ENCODE results near the gene ALPL. TPM values are rescaled to one million over a fixed set of nuclear protein-coding genes. Genes with fewer than 3 reads are reported as not detected.
A peak's percentile ranks its signal among the peaks of the same experiment; 100 is the strongest.

ALPL gene
- total RNA-seq, 1 experiment from 2014 or later, result 84.8 TPM

DNA sequence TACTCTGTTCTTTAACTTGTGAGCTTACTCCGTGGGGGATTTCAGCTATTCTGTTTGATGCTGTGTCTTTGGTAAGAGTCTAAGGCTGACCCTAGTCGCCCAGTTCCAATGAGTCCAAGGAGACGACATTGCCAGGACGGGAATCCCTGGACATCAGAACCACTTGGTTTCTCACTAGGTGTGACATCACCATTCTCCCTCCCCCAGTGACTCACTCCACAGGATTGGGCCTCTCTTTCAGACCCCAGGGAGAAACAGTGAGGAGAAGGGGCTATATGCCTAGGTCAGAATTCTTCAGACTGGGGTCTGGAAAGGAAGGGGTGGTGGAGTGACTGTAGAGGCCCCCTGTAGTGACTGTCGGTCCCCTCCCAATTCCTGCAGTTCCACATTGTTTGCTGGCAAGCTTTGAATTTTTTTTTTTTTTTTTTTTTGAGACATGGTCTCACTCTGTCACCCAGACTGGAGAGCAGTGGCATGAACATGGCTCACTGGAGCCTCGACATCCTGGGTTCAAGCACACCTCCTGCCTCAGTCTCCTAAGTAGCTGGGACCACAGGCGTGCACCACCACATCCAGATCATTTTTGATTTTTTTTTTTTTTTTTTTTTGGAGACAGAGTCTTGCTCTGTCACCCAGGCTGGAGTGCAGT is 21.3 kb downstream of the ALPL start:
- Histone ChIP-seq H4K91ac (ENCODE audit: insufficient read length, low read depth, low read length) (no peak overlapping the region), H3K4ac (ENCODE audit: low read depth, low read length) (no peak overlapping the region), H3K14ac (ENCODE audit: insufficient read depth, low read length) (no peak overlapping the region), H3K23me2 (ENCODE audit: insufficient read length, low read depth, low read length, poor library complexity, severe bottlenecking) (no peaks in the 10 kb centered on the region), H4K20me1 (ENCODE audit: control insufficient read depth, insufficient read depth, insufficient read length) (no peaks in the 10 kb centered on the region), H2BK12ac (ENCODE audit: insufficient read length, low read depth, low read length) (no peak overlapping the region), H3K27me3 (ENCODE audit: insufficient read depth, low read length) (no peaks in the 10 kb centered on the region), H2BK5ac (ENCODE audit: insufficient read length, low read length) (no peak overlapping the region), H4K5ac (ENCODE audit: insufficient read length, low read depth, low read length) (no peak overlapping the region), H3K4me1 (ENCODE audit: insufficient read depth, low read length) (no peaks in the 10 kb centered on the region; the same call in 1 of the 2 replicates), H3K9ac (ENCODE audit: extremely low read depth, insufficient read length, low read length) (no peak overlapping the region), H2AFZ (ENCODE audit: low read length) (no peak overlapping the region), H3K9me3 (ENCODE audit: control insufficient read depth, low read depth, low read length) (no peaks in the 10 kb centered on the region), H2AK5ac (ENCODE audit: insufficient read length, low read length) (no peak overlapping the region), H3K18ac (ENCODE audit: insufficient read length, low read depth, low read length) (no peak overlapping the region), H3T11ph (ENCODE audit: low read length) (no peak overlapping the region), H2BK20ac (ENCODE audit: low read depth, low read length, poor library complexity, severe bottlenecking) (no peak overlapping the region), H2BK15ac (ENCODE audit: low read depth, low read length) (no peak overlapping the region), H3K4me2 (ENCODE audit: insufficient read depth, insufficient read length, low read length) (no peak overlapping the region), H3K79me2 (ENCODE audit: insufficient read depth, low read length) (no peaks in the 10 kb centered on the region), H3K79me1 (ENCODE audit: insufficient read depth, low read depth, low read length, poor library complexity, severe bottlenecking) (no peaks in the 10 kb centered on the region), H3K23ac (ENCODE audit: insufficient read length, low read depth, low read length) (no peak overlapping the region), H4K8ac (replicated peaks; ENCODE audit: insufficient read length, low read depth, low read length) (no peak overlapping the region), H3K56ac (ENCODE audit: insufficient read length, low read depth, low read length) (no peak overlapping the region), H3K27ac (ENCODE audit: insufficient read length, low read depth, low read length) (no peak overlapping the region), H2BK120ac (ENCODE audit: low read depth, low read length, poor library complexity, severe bottlenecking) (no peak overlapping the region)
- no peaks in the 10 kb centered on the region for H3K9me3 Mint-ChIP-seq
- no peak for DNase-seq
- peaks cover 26 to 54% of the 10 kb centered on the region in 2 experiments for H3K4me1 Mint-ChIP-seq
- H3K4me3 Mint-ChIP-seq, result no peak overlapping the region
- no CpG with 5 or more reads among the region's 7 CpGs for WGBS (ENCODE audit: extremely low coverage, insufficient read length, low lambda C conversion rate)
- peaks cover 0 to 4% (median 4%) of the 10 kb centered on the region in 3 experiments; a peak in 2 of 7 replicates for H3K36me3 Mint-ChIP-seq (ENCODE audit: insufficient read depth in 1 of 3, low read depth in 3 of 3)
- no peaks in the 10 kb centered on the region for H3K27me3 Mint-ChIP-seq (ENCODE audit: low read depth)
- peak overlapping the region in 2 of 3 experiments; percentile 22 to 41; a peak in 1 of 7 replicates for H3K27ac Mint-ChIP-seq
- TF ChIP-seq, protein P1, sequence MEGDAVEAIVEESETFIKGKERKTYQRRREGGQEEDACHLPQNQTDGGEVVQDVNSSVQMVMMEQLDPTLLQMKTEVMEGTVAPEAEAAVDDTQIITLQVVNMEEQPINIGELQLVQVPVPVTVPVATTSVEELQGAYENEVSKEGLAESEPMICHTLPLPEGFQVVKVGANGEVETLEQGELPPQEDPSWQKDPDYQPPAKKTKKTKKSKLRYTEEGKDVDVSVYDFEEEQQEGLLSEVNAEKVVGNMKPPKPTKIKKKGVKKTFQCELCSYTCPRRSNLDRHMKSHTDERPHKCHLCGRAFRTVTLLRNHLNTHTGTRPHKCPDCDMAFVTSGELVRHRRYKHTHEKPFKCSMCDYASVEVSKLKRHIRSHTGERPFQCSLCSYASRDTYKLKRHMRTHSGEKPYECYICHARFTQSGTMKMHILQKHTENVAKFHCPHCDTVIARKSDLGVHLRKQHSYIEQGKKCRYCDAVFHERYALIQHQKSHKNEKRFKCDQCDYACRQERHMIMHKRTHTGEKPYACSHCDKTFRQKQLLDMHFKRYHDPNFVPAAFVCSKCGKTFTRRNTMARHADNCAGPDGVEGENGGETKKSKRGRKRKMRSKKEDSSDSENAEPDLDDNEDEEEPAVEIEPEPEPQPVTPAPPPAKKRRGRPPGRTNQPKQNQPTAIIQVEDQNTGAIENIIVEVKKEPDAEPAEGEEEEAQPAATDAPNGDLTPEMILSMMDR (conservative IDR thresholded peaks at IDR 0.05), result no peak
